ENCODE data around the gene WSB1.

- TF ChIP-seq CTCF (conservative IDR thresholded peaks at IDR 0.05; ENCODE audit: low read length): no peak
- TF ChIP-seq EZH2phosphoT487 (IDR thresholded peaks at IDR 0.05; ENCODE audit: borderline replicate concordance): no peak
These were observed 1.0 kb downstream of the WSB1 start for GRCh38 chr17:27294689-27295630.
